NCI-H82 treated with DMSO at 0.1 percent for 48 hours (cell line): ENCODE measurements around the gene CAMK4.

ENCODE experiments used
- DNase-seq: peaks from one replicate; lab custom pipeline; 2025; ENCODE audit not compliant: unreplicated experiment; lab: John Stamatoyannopoulos, UW

CAMK4 gene

DNA sequence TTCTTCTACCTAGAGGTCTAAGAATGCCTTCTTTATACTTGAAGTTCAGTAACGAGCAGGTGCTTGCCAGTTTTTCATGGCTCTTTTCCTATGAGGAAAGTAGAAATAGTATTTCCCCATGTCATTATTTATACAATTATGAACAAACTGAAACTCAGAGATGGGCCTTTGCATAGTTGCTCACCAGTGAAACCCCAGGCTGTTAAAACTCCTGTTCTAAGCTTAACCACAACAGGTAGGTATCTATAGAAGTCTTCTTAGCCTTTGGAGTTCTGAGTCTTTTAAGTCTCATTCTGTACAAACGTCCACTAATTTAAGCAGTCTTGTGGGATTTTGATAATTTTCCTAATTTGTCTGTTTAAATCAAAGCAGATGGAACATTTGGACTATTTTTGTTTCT is 198.1 kb downstream of the CAMK4 start:
- DNase-seq = no peak

DNA sequence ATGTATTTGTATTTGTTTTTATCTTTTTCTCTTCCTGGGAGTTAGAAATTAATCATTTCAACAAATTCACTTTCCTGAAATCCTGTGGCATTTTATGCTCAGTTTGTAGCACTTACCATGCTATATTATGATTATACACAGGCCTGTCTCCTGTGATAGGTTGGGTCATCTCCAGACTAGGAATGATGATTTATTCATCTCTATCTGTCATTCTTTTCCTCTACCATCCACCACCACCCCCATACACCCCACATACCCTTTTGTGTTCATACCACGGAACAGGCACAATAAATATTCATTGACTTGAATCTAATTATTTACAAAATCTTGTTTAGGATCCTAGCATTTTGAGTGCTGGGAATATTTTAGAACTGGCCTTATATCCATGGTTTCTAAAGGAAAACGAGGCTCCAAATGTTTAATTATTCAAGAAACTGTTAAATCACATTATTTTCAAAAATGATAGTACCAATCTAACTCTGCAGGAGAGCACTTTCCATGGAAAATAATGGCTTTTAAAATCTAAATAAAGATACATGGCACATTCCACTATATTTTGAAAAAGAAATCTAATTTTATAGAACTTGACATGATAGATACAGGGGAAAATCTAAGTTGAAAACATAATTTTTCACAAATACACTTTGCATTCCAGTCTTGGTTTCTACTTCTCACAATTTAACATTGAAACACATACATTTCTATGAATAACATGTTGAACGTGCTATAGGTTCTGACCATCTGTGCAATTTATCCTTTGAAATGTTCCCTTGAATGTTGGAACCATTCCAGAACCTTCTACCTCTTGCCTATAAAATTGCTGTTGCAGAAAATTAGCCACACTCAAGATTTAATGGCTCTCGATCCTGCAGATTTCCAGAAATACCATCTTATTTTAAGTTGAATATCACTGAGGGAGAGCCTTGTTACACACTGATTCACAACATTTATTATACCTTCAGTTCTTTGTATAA is 198.8 kb downstream of the CAMK4 start:
- no peak for DNase-seq

DNA sequence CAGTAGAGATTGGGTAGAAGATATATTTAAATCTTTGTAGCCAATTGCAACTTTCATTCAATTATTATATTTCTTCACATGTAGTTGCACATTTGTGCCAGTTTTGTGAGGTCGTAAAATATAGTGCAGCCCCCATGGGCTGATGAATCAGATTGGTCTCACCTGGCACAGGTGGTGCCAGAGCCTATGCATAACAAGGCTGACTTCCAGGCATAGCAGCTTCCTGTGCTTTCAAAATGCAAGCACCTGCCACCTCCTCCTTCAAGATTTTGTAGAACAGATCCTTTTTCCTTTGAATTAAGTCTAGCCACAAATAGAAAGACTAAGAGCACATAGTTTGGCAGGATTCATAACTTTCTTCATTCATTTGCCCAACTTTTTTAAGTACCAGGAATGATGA is 201.0 kb downstream of the CAMK4 start:
- no peak for DNase-seq

DNA sequence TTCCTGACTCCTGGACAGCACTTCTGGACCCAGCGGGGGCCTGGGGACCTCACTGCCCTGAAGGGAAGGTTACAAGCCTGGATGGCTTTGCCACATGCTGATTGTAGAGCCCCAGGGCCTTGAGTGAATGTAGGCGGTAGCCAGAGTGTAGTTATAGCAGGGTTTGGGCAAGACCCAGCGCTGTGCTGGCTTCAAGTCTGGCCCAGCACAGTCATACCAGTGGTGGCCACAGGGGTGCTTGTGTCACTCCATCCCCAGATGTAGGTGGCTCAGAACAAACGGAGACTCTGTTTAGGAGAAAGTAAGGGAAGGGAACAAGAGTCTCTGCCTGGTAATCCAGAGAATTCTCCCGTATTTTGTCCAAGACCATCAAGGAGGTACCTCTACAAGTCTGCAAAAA is 203.6 kb downstream of the CAMK4 start:
- DNase-seq = no peak

DNA sequence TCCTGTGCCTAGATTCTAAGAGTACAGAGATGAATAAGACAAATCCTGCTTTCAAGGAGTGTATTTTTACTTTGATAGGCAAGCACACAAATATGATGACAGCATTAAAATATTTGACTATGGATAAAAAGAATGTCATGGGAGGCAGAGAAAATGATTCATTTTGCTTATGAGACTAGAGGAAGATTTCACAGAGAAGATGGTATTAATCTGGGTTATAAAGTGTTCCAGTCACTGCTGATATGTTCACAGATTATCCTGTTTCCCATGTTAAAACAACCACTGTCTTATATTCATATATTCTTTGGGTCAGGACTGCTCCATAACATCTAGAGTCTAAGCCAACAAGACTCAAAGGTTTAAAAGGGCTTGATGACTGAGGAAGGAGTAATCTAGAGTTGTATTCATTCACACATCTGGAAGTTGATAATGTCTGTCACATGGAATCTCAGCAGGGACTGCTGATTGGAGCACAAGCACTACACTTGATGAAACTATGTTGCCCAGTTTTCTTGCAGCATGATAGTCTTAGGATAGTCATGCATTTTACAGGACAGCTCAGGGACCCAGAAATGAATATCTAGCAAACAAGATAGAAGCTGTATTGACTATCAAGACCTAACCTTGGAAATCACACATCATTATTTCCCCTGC is 208.8 kb downstream of the CAMK4 start:
- no peak for DNase-seq

DNA sequence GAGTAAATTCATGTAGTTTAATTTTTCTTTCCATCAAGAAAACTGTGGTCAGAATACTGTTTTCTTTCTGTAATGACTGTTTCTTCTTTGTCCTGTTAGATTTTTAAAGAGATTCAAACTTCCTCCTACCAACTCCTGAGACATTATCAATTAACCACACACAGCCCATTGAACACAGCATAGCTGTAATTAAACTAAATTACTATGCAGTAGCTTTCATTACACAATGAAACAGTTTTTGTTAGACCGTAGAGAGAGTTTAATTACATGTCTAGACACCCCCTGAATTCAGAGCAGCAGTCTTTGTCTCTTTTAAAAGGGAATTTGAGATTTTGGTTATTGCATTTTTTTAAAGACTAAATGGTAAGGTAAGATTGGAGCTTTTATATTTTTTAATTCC is 210.6 kb downstream of the CAMK4 start:
- no peak for DNase-seq

DNA sequence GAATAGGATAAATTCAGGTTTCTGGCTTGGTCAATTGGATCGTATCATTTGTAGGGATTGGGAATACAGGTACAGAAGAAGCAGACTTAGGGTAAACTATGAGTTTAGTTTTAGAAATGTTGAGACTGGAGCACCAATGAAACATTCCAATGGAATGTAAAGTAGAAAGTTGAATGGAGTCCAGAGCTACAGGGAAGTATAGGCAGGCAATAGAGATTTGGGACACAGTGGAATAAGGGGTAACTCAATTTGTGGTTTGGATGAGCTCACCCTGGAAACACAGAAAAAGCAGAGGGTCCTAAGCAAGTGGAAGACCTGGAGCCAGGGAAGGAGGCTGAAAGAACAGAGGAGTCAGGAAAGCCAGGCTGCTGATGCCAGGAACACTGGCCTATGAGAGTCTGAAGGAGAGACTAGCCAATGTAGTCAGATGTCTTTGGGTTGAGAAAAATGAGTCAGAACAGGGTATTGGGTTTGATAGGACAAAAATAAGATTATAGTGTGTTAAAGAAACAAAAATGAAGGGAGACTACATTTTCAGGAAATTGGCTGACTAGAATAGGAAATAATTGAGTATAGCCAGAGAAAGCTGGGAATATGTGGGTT is 215.4 kb downstream of the CAMK4 start:
- DNase-seq = no peak

DNA sequence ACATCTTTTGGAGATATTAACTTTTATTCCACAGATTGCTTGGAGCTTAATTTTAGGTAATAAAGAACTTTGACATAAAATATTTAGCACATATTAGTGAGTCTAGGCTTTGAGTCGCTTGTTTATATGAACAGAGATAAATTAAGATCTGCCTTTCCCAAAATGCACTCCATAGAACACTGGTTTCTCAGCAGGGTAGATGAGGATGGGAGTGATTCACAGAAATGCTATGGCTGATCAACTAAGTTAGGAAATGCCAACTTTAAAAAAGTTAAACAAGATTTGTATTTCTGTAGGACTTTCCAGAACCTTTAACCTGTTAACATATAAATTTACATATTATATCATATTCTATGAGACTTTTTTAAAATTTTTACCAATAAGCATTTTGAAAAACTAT is 222.9 kb downstream of the CAMK4 start:
- no peak for DNase-seq

DNA sequence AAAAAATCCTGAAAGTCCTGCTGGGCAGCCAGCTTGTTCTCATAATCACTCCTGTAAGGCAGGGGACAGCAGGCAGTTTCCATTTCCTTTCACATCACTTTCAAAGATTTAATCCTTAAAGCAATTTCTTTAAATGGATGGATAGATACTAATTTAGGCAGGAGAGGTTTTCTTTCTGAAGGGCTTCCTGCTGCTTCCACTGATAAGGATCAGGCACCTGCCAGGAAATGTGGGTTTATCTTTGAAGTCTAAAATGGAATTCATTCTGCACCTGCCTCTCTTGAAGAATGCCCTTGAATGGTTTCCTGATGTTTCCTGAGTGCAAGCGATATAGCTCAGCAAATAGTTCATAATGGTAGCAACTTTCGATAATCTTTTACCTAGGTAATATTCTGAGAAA is 223.6 kb downstream of the CAMK4 start:
- DNase-seq = no peak

DNA sequence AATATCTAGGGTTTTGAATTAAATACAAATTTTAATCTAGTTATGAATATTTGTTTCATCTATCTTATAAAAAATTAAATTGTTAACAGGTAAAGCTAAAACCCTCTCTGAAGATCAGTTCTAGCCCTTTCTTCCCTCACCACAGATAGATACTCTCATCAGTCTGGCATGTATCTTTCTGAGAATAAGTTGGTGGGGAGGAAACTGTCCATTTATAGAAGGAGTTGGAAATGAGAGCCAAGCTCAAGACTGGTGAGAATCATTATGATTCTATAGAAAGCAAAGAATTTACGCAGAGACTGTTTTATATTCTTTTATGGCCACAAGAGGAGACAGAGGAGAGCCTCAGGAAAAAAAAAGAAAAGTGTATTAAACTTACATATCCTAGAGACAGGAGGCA is 229.1 kb downstream of the CAMK4 start:
- no peak for DNase-seq

DNA sequence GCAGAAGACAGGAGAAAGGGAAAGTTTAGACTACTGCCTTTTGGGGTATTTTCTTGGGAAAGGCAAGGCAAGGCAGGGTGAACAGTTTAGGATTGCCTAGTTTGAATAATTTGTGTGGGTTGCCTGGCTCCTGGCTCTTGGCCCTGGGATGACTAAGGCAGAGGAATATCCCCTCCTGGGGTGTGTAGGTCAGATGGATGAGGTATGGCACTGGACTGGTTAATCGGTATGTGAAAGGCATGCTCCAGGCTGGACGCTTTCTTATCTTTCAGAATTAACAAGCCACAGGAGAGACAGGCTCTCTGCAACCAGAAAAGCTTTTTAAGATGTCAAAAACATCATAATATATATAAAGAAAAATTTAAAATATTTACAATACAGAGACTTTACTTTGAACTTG is 229.6 kb downstream of the CAMK4 start:
- DNase-seq = peak; percentile 46

DNA sequence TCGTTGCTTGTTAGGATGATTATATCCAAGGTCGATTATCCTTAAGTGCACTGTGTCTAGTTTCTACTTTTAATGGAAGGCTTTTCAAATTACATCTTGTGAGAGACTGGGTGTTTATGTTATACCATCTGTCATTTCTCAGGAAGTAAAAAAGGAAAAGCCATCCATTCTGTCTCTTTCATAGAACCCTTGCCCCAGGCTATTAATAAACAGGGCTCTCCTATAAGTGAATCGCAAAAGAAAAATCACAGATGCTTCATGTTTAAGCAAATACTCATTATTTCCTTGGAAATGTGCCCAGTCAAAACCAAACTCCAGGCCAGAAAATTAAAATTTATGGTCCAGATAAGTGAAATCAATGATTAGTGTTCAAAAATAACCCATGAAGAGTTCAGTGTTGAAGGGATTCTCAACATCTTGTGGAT is 230.0 kb downstream of the CAMK4 start:
- peak; percentile 46 for DNase-seq

DNA sequence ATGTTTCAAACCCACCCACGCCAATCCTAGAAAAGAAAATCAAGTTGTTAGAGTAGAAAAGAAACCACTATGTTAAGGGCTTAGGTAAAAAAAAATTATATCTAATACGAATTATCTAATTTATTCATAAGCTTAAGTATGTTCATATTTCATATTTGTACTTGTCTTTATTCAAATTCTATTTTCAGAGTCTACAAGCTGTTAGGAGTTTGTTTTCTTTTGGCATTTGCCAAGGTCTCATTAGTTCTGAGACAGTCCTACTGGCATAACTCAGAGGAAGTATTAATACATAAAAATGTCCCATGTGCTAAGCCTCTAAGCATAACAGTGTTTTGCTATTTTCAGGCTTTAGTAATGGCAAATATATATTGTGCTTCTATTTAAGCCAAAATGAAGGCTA is 230.6 kb downstream of the CAMK4 start:
- DNase-seq = no peak

DNA sequence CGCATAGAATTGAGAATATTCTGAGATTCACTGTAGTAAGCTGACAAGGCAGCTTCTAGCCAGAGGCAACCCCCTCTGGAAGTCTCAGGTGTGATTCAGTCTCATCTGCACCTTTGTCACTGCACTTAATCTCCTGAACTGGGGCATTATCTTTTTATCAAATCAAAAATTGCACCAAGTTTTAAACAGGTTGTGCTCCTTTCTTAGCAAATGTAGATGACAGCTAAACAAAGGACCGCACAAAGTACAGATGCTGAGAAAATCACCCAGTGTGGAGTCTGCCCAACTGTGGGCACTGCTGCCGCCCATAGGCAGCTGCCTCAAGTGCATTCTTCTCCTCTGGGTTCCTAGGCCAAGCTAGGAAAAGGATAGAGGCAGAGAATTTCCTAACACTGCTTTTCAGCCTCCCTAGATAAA is 237.1 kb downstream of the CAMK4 start:
- DNase-seq = no peak

DNA sequence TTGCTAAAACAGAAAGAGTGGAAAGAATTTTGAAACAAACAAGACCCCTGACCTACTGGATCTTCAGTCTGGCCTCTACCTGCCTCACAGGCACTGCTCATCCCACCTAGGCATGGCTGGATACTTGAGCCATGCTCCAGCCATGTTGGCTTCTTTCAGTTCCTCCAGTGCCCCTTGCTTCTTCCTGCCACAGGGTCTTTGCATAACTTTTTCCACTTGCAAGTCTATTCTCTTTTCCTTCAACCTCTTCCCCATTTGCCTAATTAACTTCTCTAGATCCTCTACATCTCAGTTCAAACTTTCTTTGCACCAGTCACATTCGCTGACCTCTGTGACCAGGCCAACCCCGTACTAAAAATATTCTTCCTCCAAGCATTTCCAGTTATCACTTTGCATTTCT is 237.8 kb downstream of the CAMK4 start:
- DNase-seq = no peak

DNA sequence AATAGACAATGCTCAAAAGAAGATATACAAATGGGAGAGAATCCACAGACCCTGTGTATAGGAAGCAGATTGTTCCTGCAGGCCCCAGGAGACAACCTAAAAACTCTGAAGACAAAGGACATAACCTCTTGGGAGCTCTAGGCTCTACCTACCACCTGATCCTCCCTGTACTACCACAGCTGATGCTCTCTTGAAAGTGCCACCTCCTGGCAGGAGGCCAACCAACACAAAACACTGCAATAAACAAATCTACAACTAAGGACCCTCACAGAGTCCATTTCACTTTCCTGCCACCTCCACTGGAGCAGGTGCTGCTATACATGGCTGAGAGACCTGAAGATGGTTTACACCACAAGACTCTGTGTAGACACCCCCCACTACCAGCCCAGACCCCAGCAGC is 239.1 kb downstream of the CAMK4 start:
- no peak for DNase-seq

DNA sequence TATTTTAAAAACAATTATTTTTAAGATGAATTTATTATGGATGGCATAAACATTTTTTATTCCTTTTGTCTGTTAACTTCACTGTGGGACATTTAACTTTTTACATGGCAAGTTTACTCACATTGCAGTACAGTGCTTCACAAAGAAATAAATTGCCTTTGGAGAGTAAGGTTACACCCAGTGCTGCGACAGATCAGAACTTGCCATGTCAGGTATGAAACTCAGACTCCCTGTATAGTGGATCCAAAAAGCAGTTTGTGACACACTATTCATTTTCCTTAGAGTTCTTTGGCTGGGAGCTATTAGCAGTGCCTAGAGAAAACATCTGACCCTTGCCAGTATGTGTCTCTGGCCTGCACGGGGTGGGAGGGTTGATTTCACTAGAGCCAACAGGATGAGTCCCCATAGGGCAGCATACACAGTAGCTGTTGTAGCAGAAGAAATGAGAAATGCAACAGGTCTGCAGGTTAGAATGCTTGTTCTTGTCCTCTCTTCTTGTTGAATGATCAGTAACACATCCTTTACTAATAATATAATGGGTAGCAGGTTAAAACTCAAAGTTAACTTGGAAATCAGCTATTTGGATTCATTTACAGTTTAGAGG is 245.2 kb downstream of the CAMK4 start:
- DNase-seq = no peak

DNA sequence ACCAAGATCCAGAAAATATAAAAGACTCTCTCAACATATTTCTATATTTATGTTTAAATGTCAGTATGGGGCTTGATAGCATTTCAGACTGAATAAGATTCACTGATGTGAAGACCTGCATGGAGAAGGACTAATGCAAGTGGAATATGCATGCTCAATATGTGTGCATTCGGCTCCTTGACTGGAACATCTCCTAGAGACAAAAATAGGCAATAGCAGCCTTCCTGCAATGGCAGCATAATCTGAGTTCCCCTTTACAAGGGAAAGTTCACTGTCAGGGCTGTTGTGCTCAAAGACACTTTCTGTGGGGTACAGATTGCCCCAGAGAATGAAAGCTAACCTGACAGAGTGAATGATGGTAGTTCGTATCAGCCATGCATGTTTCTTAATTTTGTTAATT is 245.7 kb downstream of the CAMK4 start:
- DNase-seq = no peak

DNA sequence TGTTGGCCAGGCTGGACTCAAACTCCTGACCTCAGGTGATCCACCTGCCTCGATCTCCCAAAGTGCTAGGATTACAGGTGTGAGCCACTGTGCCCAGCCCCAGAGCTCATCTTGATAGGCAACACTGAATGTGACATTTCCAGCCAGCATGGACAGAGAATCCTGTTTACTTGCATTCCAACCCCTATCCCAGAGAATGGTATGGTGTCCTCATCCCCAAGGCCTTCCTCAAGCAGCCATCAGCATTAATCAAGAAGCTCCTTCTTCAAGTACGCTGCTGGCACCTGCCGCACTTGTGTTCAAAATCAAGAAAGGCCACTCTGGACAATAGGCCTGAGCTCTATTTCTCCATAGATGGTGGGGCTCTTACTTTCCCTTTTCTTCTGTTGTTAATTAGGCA is 247.9 kb downstream of the CAMK4 start:
- DNase-seq = no peak

DNA sequence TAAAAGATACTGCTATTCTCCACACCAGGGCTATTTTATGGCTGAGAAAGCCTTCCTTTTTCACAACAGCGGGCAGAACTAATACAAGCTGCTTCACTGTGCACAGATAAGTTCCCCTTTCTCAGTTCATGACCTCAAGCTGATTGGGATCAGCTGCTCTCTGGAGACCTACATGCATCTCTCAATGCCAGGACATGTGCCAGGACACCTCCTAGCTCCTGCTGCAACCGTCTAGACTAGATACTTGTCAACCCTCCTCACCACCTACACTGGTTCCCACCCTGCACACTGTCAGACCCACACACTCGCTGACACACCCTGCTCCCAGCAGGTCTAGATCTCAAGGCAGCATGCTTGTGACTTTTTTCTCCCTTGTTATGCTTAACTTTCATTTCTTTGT is 248.4 kb downstream of the CAMK4 start:
- no peak for DNase-seq

DNA sequence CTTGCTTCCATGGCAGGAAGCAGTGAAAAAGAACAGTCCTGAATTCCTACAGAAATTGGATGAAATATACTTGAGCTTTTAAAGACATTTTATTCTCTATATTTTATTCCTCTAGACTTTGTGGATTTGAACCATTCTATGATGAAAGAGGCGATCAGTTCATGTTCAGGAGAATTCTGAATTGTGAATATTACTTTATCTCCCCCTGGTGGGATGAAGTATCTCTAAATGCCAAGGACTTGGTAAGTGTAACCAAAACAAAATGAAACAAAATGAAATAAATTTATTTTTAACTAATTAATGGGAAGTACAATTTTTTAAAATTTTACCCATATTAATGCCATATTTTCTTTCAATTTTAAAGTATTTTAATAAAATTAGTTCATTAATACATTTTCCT is 254.1 kb downstream of the CAMK4 start:
- DNase-seq = no peak

DNA sequence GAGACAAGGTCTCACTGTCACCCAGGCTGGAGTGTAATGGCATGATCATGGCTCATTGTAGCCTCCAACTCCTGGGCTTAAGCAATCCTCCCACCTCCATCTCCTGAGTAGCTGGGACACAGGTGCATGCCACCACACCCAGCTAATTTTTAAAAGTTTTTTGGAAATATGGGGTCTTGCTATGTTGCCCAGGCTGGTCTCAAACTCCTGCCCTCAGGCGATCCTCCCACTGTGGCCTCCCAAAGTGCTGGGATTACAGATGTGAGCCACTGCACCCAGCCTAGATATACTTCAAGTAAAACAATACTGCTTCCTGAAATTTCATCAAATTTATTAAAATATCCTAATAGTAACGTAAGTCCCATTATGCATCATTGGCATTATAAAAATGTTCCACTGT is 254.7 kb downstream of the CAMK4 start:
- DNase-seq = no peak
